ENCODE measurements around the gene PCSK6.

The PCSK6 gene

GRCh38 chr15:101522621-101523559 is 33.4 kb upstream of the PCSK6 start:
- H3K9me3 ChIP-seq (ENCODE audit: control insufficient read depth in 2 of 2, low read length in 2 of 2) = no peaks in the 10 kb centered on the region
- peaks cover 0 to 2% of the 10 kb centered on the region in 2 donors for H3K27me3 ChIP-seq (ENCODE audit: control insufficient read depth in 2 of 2, insufficient read depth in 2 of 2, low read length in 2 of 2)
- H3K4me3 ChIP-seq (ENCODE audit: low read length in 2 of 2) = no peak overlapping the region
- peak overlapping the region; percentile 88 to 93 for H3K27ac ChIP-seq (ENCODE audit: low read depth in 2 of 2, low read length in 2 of 2)
- peaks cover 40 to 48% of the 10 kb centered on the region in 2 donors for H3K4me1 ChIP-seq (ENCODE audit: control insufficient read depth in 2 of 2, insufficient read depth in 2 of 2, low read length in 2 of 2)
- H3K9ac ChIP-seq (ENCODE audit: low read depth in 1 of 2, low read length in 2 of 2) = no peak overlapping the region
- H3K36me3 ChIP-seq (ENCODE audit: control insufficient read depth in 2 of 2, insufficient read depth in 2 of 2, low read length in 2 of 2) = no peaks in the 10 kb centered on the region

- Histone ChIP-seq H3K27me3 (ENCODE audit: control insufficient read depth in 2 of 2, insufficient read depth in 2 of 2, low read length in 2 of 2) (peaks cover 0 to 2% of the 10 kb centered on the region in 2 donors), H3K36me3 (ENCODE audit: control insufficient read depth in 2 of 2, insufficient read depth in 2 of 2, low read length in 2 of 2) (no peaks in the 10 kb centered on the region), H3K9me3 (ENCODE audit: control insufficient read depth in 2 of 2, low read length in 2 of 2) (no peaks in the 10 kb centered on the region), H3K4me1 (ENCODE audit: control insufficient read depth in 2 of 2, insufficient read depth in 2 of 2, low read length in 2 of 2) (peaks cover 34 to 41% of the 10 kb centered on the region in 2 donors), H3K9ac (ENCODE audit: low read depth in 1 of 2, low read length in 2 of 2) (peak overlapping the region in 1 of 2 donors; percentile 44), H3K4me3 (ENCODE audit: low read length in 2 of 2) (peak overlapping the region in 1 of 2 donors; percentile 37), H3K27ac (ENCODE audit: low read depth in 2 of 2, low read length in 2 of 2) (peak overlapping the region; percentile 88 to 93)
Observed at GRCh38 chr15:101522091-101522490, 32.6 kb upstream of the PCSK6 start.

GRCh38 chr15:101521591-101521990 is 32.1 kb upstream of the PCSK6 start:
- H3K27ac ChIP-seq (ENCODE audit: low read depth in 2 of 2, low read length in 2 of 2) = peak overlapping the region; percentile 88 to 93

GRCh38 chr15:101521069-101521468 is 31.6 kb upstream of the PCSK6 start:
- Histone ChIP-seq H3K27ac (ENCODE audit: low read depth in 2 of 2, low read length in 2 of 2) (peak overlapping the region; percentile 88 to 93), H3K9ac (ENCODE audit: low read depth in 1 of 2, low read length in 2 of 2) (no peak overlapping the region), H3K4me3 (ENCODE audit: low read length in 2 of 2) (peak overlapping the region in 1 of 2 donors; percentile 28), H3K9me3 (ENCODE audit: control insufficient read depth in 2 of 2, low read length in 2 of 2) (peaks cover 4 to 8% of the 10 kb centered on the region in 2 donors), H3K27me3 (ENCODE audit: control insufficient read depth in 2 of 2, insufficient read depth in 2 of 2, low read length in 2 of 2) (peaks cover 0 to 2% of the 10 kb centered on the region in 2 donors), H3K4me1 (ENCODE audit: control insufficient read depth in 2 of 2, insufficient read depth in 2 of 2, low read length in 2 of 2) (peaks cover 31 to 34% of the 10 kb centered on the region in 2 donors), H3K36me3 (ENCODE audit: control insufficient read depth in 2 of 2, insufficient read depth in 2 of 2, low read length in 2 of 2) (no peaks in the 10 kb centered on the region)

More at GRCh38 chr15:101521591-101521990, 32.1 kb upstream of the PCSK6 start:
- Histone ChIP-seq H3K36me3 (ENCODE audit: control insufficient read depth in 2 of 2, insufficient read depth in 2 of 2, low read length in 2 of 2) (no peaks in the 10 kb centered on the region), H3K4me3 (ENCODE audit: low read length in 2 of 2) (peak overlapping the region in 1 of 2 donors; percentile 37), H3K4me1 (ENCODE audit: control insufficient read depth in 2 of 2, insufficient read depth in 2 of 2, low read length in 2 of 2) (peaks cover 31 to 37% of the 10 kb centered on the region in 2 donors), H3K9me3 (ENCODE audit: control insufficient read depth in 2 of 2, low read length in 2 of 2) (peaks cover under 1 to 5% of the 10 kb centered on the region in 2 donors), H3K27me3 (ENCODE audit: control insufficient read depth in 2 of 2, insufficient read depth in 2 of 2, low read length in 2 of 2) (peaks cover 0 to 2% of the 10 kb centered on the region in 2 donors), H3K9ac (ENCODE audit: low read depth in 1 of 2, low read length in 2 of 2) (no peak overlapping the region)

GRCh38 chr15:101520395-101520794 is 30.9 kb upstream of the PCSK6 start:
- H3K27me3 ChIP-seq (ENCODE audit: control insufficient read depth in 2 of 2, insufficient read depth in 2 of 2, low read length in 2 of 2) = peaks cover 0 to 2% of the 10 kb centered on the region in 2 donors
- H3K9ac ChIP-seq (ENCODE audit: low read depth in 1 of 2, low read length in 2 of 2) = no peak overlapping the region
- no peak overlapping the region for H3K4me3 ChIP-seq (ENCODE audit: low read length in 2 of 2)
- H3K27ac ChIP-seq (ENCODE audit: low read depth in 2 of 2, low read length in 2 of 2) = peak overlapping the region; percentile 88 to 93
- H3K36me3 ChIP-seq (ENCODE audit: control insufficient read depth in 2 of 2, insufficient read depth in 2 of 2, low read length in 2 of 2) = no peaks in the 10 kb centered on the region
- peaks cover 31 to 33% of the 10 kb centered on the region in 2 donors for H3K4me1 ChIP-seq (ENCODE audit: control insufficient read depth in 2 of 2, insufficient read depth in 2 of 2, low read length in 2 of 2)
- H3K9me3 ChIP-seq (ENCODE audit: control insufficient read depth in 2 of 2, low read length in 2 of 2) = peaks cover 4 to 8% of the 10 kb centered on the region in 2 donors

- peaks cover 18 to 24% of the 10 kb centered on the region in 2 donors for H3K4me1 ChIP-seq (ENCODE audit: control insufficient read depth in 2 of 2, insufficient read depth in 2 of 2, low read length in 2 of 2)
Observed at GRCh38 chr15:101517504-101517903, 28.0 kb upstream of the PCSK6 start.

GRCh38 chr15:101514318-101514717 is 24.8 kb upstream of the PCSK6 start:
- Histone ChIP-seq H3K27ac (ENCODE audit: low read depth in 2 of 2, low read length in 2 of 2) (no peak overlapping the region), H3K4me1 (ENCODE audit: control insufficient read depth in 2 of 2, insufficient read depth in 2 of 2, low read length in 2 of 2) (peaks cover 0 to 5% of the 10 kb centered on the region in 2 donors), H3K27me3 (ENCODE audit: control insufficient read depth in 2 of 2, insufficient read depth in 2 of 2, low read length in 2 of 2) (no peaks in the 10 kb centered on the region), H3K9ac (ENCODE audit: low read depth in 1 of 2, low read length in 2 of 2) (no peak overlapping the region), H3K9me3 (ENCODE audit: control insufficient read depth in 2 of 2, low read length in 2 of 2) (peaks cover 4 to 8% of the 10 kb centered on the region in 2 donors), H3K4me3 (ENCODE audit: low read length in 2 of 2) (no peak overlapping the region), H3K36me3 (ENCODE audit: control insufficient read depth in 2 of 2, insufficient read depth in 2 of 2, low read length in 2 of 2) (no peaks in the 10 kb centered on the region)

More at GRCh38 chr15:101517504-101517903, 28.0 kb upstream of the PCSK6 start:
- H3K9ac ChIP-seq (ENCODE audit: low read depth in 1 of 2, low read length in 2 of 2) = no peak overlapping the region
- no peak overlapping the region for H3K4me3 ChIP-seq (ENCODE audit: low read length in 2 of 2)
- no peaks in the 10 kb centered on the region for H3K36me3 ChIP-seq (ENCODE audit: control insufficient read depth in 2 of 2, insufficient read depth in 2 of 2, low read length in 2 of 2)
- peaks cover 0 to 2% of the 10 kb centered on the region in 2 donors for H3K27me3 ChIP-seq (ENCODE audit: control insufficient read depth in 2 of 2, insufficient read depth in 2 of 2, low read length in 2 of 2)
- H3K9me3 ChIP-seq (ENCODE audit: control insufficient read depth in 2 of 2, low read length in 2 of 2) = peaks cover 4 to 8% of the 10 kb centered on the region in 2 donors
- no peak overlapping the region for H3K27ac ChIP-seq (ENCODE audit: low read depth in 2 of 2, low read length in 2 of 2)

GRCh38 chr15:101511717-101512116 is 22.2 kb upstream of the PCSK6 start:
- H3K9ac ChIP-seq (ENCODE audit: low read depth in 1 of 2, low read length in 2 of 2) = no peak overlapping the region

GRCh38 chr15:101510212-101511197 is 21.0 kb upstream of the PCSK6 start:
- no peak overlapping the region for H3K27ac ChIP-seq (ENCODE audit: low read depth in 2 of 2, low read length in 2 of 2)
- no peak overlapping the region for H3K9ac ChIP-seq (ENCODE audit: low read depth in 1 of 2, low read length in 2 of 2)
- no peaks in the 10 kb centered on the region for H3K9me3 ChIP-seq (ENCODE audit: control insufficient read depth in 2 of 2, low read length in 2 of 2)
- H3K27me3 ChIP-seq (ENCODE audit: control insufficient read depth in 2 of 2, insufficient read depth in 2 of 2, low read length in 2 of 2) = no peaks in the 10 kb centered on the region
- H3K4me3 ChIP-seq (ENCODE audit: low read length in 2 of 2) = no peak overlapping the region
- no peaks in the 10 kb centered on the region for H3K36me3 ChIP-seq (ENCODE audit: control insufficient read depth in 2 of 2, insufficient read depth in 2 of 2, low read length in 2 of 2)
- H3K4me1 ChIP-seq (ENCODE audit: control insufficient read depth in 2 of 2, insufficient read depth in 2 of 2, low read length in 2 of 2) = peaks cover 0 to 5% of the 10 kb centered on the region in 2 donors

More at GRCh38 chr15:101511717-101512116, 22.2 kb upstream of the PCSK6 start:
- H3K27ac ChIP-seq (ENCODE audit: low read depth in 2 of 2, low read length in 2 of 2) = no peak overlapping the region
- no peaks in the 10 kb centered on the region for H3K36me3 ChIP-seq (ENCODE audit: control insufficient read depth in 2 of 2, insufficient read depth in 2 of 2, low read length in 2 of 2)
- H3K27me3 ChIP-seq (ENCODE audit: control insufficient read depth in 2 of 2, insufficient read depth in 2 of 2, low read length in 2 of 2) = no peaks in the 10 kb centered on the region
- H3K4me3 ChIP-seq (ENCODE audit: low read length in 2 of 2) = no peak overlapping the region
- peaks cover 0 to 5% of the 10 kb centered on the region in 2 donors for H3K4me1 ChIP-seq (ENCODE audit: control insufficient read depth in 2 of 2, insufficient read depth in 2 of 2, low read length in 2 of 2)
- peaks cover 4% of the 10 kb centered on the region in 2 donors for H3K9me3 ChIP-seq (ENCODE audit: control insufficient read depth in 2 of 2, low read length in 2 of 2)
